Measurements from ENCODE around the gene SGPP1.

- TF ChIP-seq POLR2A (IDR thresholded peaks at IDR 0.05) (no peak), CTCF (IDR thresholded peaks at IDR 0.05) (no peak)
Measured at GRCh38 chr14:63676615-63677014, 51.2 kb downstream of the SGPP1 start.
